ENCODE results near the gene TAF1B.

DNA sequence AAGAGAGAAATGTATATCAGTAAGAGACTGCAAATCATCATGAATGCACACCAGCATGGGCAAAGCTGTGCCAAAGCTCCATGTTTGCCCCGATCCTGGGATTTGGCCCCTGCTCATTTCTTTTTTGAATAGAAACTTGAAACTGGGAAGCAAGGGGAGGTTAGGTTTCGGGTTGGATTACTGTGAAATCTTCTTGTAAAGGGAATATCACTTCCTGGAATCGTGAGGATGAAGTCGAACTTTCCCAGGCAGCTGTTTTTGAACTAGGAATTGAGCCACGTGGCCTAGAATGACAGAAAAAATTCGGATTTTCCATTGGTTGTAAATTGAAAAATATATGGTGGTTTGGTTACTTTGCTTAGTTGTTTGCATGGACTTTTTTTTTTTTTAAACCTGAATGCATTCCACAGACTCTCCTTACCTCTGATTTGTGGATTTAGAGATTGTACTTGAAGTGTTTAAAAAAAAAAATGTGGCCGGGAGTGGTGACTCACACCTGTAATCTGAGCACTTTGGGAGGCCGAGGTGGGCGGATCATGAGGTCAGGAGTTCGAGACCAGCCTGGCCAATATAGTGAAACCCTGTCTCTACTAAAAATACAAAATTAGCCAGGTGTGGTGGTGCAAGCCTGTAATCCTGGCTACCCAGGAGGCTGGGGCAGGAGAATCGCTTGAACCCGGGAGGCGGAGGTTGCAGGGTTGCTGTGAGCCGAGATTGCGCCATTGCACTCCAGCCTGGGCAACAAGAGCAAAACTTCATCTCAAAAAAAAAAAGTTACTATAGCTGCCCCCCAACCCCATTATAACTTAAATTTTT, 140.3 kb downstream of the TAF1B start:
- TF ChIP-seq, protein P1, sequence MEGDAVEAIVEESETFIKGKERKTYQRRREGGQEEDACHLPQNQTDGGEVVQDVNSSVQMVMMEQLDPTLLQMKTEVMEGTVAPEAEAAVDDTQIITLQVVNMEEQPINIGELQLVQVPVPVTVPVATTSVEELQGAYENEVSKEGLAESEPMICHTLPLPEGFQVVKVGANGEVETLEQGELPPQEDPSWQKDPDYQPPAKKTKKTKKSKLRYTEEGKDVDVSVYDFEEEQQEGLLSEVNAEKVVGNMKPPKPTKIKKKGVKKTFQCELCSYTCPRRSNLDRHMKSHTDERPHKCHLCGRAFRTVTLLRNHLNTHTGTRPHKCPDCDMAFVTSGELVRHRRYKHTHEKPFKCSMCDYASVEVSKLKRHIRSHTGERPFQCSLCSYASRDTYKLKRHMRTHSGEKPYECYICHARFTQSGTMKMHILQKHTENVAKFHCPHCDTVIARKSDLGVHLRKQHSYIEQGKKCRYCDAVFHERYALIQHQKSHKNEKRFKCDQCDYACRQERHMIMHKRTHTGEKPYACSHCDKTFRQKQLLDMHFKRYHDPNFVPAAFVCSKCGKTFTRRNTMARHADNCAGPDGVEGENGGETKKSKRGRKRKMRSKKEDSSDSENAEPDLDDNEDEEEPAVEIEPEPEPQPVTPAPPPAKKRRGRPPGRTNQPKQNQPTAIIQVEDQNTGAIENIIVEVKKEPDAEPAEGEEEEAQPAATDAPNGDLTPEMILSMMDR (conservative IDR thresholded peaks at IDR 0.05; ENCODE audit: low read depth, low read length) = no peak
- TF ChIP-seq EZH2 (IDR thresholded peaks at IDR 0.05; ENCODE audit: borderline replicate concordance, low read depth, low read length, poor library complexity, severe bottlenecking) = no peak
